HepG2 (cell line): ENCODE results near the gene VDR. TPM values are rescaled to one million over a fixed set of nuclear protein-coding genes. Genes with fewer than 3 reads are reported as not detected.

Experiments
- ARHGAP35 ChIP-seq: sonication (generic); formaldehyde crosslinking; IDR thresholded peaks from 2 replicates; pipeline ENCODE4 v1.9.0; 2022; ENCODE audit warnings: mild to moderate bottlenecking, inconsistent platforms, moderate library complexity, missing genetic modification reagents, borderline replicate concordance
- ATM ChIP-seq: fragments of 450-650 bp; IDR thresholded peaks from 2 replicates; pipeline ENCODE4 v1.7.1; 2017; ENCODE audit warnings: mild to moderate bottlenecking, borderline replicate concordance
- CAMTA2 ChIP-seq: sonication (generic); formaldehyde crosslinking; IDR thresholded peaks from 2 replicates; pipeline ENCODE4 v1.4.0; 2020; ENCODE audit warnings: mild to moderate bottlenecking, missing genetic modification reagents, borderline replicate concordance
- CHCHD3 ChIP-seq: sonication (generic); formaldehyde crosslinking; IDR thresholded peaks from 2 replicates; pipeline ENCODE4 v1.8.0; 2022; ENCODE audit warnings: mild to moderate bottlenecking, missing genetic modification reagents, moderate library complexity
- DMAP1 ChIP-seq: IDR thresholded peaks from 2 replicates; pipeline ENCODE4 v1.6.1; 2016
- GATAD1 ChIP-seq: IDR thresholded peaks from 2 replicates; pipeline ENCODE4 v1.6.1; 2016; ENCODE audit warnings: missing genetic modification reagents, missing compliant biosample characterization
- HNRNPLL ChIP-seq: fragments of 200-400 bp; formaldehyde crosslinking; IDR thresholded peaks from 2 replicates; pipeline ENCODE4 v1.6.1; 2017; ENCODE audit warnings: mild to moderate bottlenecking, low read depth, low read length; ENCODE audit not compliant: poor library complexity, severe bottlenecking
- KDM2A ChIP-seq: sonication (generic); formaldehyde crosslinking; IDR thresholded peaks from 2 replicates; pipeline ENCODE4 v1.4.0; 2020; ENCODE audit warnings: low read depth, missing genetic modification reagents, borderline replicate concordance
- KMT2B ChIP-seq: IDR thresholded peaks from 2 replicates; pipeline ENCODE4 v1.6.1; 2016; ENCODE audit warnings: missing genetic modification reagents, missing compliant biosample characterization
- NFE2 ChIP-seq: sonication (generic); formaldehyde crosslinking; IDR thresholded peaks from 2 replicates; pipeline ENCODE4 v1.4.0; 2020; ENCODE audit warnings: missing genetic modification reagents
- NFYC ChIP-seq: IDR thresholded peaks from 2 replicates; pipeline ENCODE4 v1.6.1; 2016; ENCODE audit warnings: missing genetic modification reagents, missing compliant biosample characterization
- RFX5 ChIP-seq: IDR thresholded peaks from 2 replicates; pipeline ENCODE4 v1.6.1; 2011; ENCODE audit warnings: low read depth, low read length, improper control_type of control experiment
- SETDB1 ChIP-seq: sonication (generic); formaldehyde crosslinking; IDR thresholded peaks from 2 replicates; pipeline ENCODE4 v1.5.1; 2020; ENCODE audit warnings: missing genetic modification reagents, mild to moderate bottlenecking, borderline replicate concordance
- SNRNP70 ChIP-seq: fragments of 200-400 bp; formaldehyde crosslinking; IDR thresholded peaks from 2 replicates; pipeline ENCODE4 v1.6.1; 2017; ENCODE audit warnings: mild to moderate bottlenecking, low read depth, low read length, moderate library complexity
- SP1 ChIP-seq, 2 experiments: fragments of 450-650 bp in 1 of 2; sonication (generic) in 1 of 2; formaldehyde crosslinking in 1 of 2; IDR thresholded peaks; 2 replicates each; pipeline versions ENCODE4 v1.4.0 to v1.6.1; 2016 to 2020; ENCODE audit warnings: missing genetic modification reagents in 1 of 2
- THAP11 ChIP-seq: IDR thresholded peaks from 2 replicates; pipeline ENCODE4 v1.6.1; 2016; ENCODE audit warnings: missing biosample characterization, missing genetic modification reagents
- WIZ ChIP-seq: sonication (generic); formaldehyde crosslinking; IDR thresholded peaks from 2 replicates; pipeline ENCODE4 v1.5.1; 2020; ENCODE audit warnings: mild to moderate bottlenecking, missing genetic modification reagents
- ZKSCAN5 ChIP-seq: sonication (generic); formaldehyde crosslinking; IDR thresholded peaks from 2 replicates; pipeline ENCODE4 v1.5.1; 2020; ENCODE audit warnings: mild to moderate bottlenecking, missing genetic modification reagents
- ZMYM3 ChIP-seq: sonication (generic); formaldehyde crosslinking; IDR thresholded peaks from 2 replicates; pipeline ENCODE4 v1.5.1; 2020; ENCODE audit warnings: mild to moderate bottlenecking, missing genetic modification reagents
- ZNF180 ChIP-seq: sonication (generic); formaldehyde crosslinking; IDR thresholded peaks from 2 replicates; pipeline ENCODE4 v1.4.0; 2020; ENCODE audit warnings: low read depth, missing genetic modification reagents, borderline replicate concordance
- ZNF234 ChIP-seq: sonication (generic); formaldehyde crosslinking; conservative IDR thresholded peaks from 2 replicates; pipeline ENCODE4 v1.5.1; 2020; ENCODE audit warnings: mild to moderate bottlenecking, missing genetic modification reagents
- ZNF3 ChIP-seq: IDR thresholded peaks from 2 replicates; pipeline ENCODE4 v1.7.0; 2017; ENCODE audit warnings: inconsistent platforms
- ZNF367 ChIP-seq: sonication (generic); formaldehyde crosslinking; IDR thresholded peaks from 2 replicates; pipeline ENCODE4 v1.4.0; 2020; ENCODE audit warnings: missing genetic modification reagents, borderline replicate concordance
- polyA plus RNA-seq, 8 experiments: library from polyadenylated mRNA; depleted of rRNA in 3 of 8; stranded (reverse) in 7 of 8; unstranded in 1 of 8; fragments of >200 nt; fragmentation: Illumina TruSeq in 4 of 8; extraction: Trizol in 4 of 8; gene quantifications; 2 replicates each; pipeline versions ENCODE4 v1.2.1 to v1.2.3, GENCODE V29; 2011 to 2016; ENCODE audit warnings: low read depth in 4 of 8, missing spikeins in 1 of 8, mixed read lengths in 1 of 8; ENCODE audit not compliant: insufficient read depth in 1 of 8
- total RNA-seq, 5 experiments: library from RNA; depleted of rRNA; stranded (reverse); fragments of >200 nt; fragmentation: Illumina TruSeq; extraction: Trizol; gene quantifications; 2 replicates each; pipeline ENCODE4 v1.2.3, GENCODE V29; 2016; ENCODE audit warnings: low read depth in 1 of 5
- TF ChIP-seq, protein P1 (sequence below): sonication (generic); formaldehyde crosslinking; IDR thresholded peaks from 2 replicates; pipeline ENCODE4 v1.5.0; 2020; ENCODE audit warnings: mild to moderate bottlenecking, missing genetic modification reagents, moderate library complexity
- TF ChIP-seq, protein P2 (sequence below): sonication (generic); formaldehyde crosslinking; IDR thresholded peaks from 2 replicates; pipeline ENCODE4 v1.5.0; 2020; ENCODE audit warnings: missing genetic modification reagents
- TF ChIP-seq, protein P3 (sequence below): sonication (generic); formaldehyde crosslinking; IDR thresholded peaks from 2 replicates; pipeline ENCODE4 v1.5.0; 2020; ENCODE audit warnings: mild to moderate bottlenecking, missing genetic modification reagents
- TF ChIP-seq, protein P4 (sequence below): conservative IDR thresholded peaks from 2 replicates; pipeline ENCODE4 v1.6.1; 2018; ENCODE audit warnings: missing genetic modification reagents

The VDR gene
- total and polyA plus RNA-seq, 2 of the 13 experiments (the other 11 are each of a cell fraction or from before 2014, with no cell fraction given): 0.08 to 0.33 TPM

DNA sequence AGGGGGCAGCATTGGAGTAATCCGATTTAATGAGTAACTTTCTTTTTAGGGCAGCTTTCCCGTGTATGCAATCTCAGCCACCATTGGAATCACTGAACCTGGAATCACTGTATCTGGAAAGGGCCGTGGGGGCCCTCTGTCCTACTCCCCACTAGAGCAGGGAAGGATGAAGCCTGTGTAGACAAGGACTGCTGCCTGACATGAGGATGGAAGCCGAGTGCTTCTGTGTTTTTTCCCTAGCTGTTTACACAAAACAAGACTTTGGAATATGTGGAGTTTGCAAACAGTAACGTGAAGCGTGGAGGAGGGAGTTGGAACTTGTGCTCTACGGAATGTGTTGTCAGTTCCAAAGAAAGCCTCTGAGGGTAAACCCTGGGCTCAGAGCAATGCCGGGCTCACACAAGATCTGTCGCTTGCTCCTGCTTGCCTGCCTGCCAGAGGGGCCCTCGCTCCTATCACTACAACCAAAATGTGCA lies 52.7 kb downstream of the VDR start (continued):
- TF ChIP-seq, protein P1, sequence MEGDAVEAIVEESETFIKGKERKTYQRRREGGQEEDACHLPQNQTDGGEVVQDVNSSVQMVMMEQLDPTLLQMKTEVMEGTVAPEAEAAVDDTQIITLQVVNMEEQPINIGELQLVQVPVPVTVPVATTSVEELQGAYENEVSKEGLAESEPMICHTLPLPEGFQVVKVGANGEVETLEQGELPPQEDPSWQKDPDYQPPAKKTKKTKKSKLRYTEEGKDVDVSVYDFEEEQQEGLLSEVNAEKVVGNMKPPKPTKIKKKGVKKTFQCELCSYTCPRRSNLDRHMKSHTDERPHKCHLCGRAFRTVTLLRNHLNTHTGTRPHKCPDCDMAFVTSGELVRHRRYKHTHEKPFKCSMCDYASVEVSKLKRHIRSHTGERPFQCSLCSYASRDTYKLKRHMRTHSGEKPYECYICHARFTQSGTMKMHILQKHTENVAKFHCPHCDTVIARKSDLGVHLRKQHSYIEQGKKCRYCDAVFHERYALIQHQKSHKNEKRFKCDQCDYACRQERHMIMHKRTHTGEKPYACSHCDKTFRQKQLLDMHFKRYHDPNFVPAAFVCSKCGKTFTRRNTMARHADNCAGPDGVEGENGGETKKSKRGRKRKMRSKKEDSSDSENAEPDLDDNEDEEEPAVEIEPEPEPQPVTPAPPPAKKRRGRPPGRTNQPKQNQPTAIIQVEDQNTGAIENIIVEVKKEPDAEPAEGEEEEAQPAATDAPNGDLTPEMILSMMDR (CRISPR knock-in tag): 0 out of 2 replicates have a peak, but pooled peaks have one; percentile 15
- TF ChIP-seq SETDB1 (CRISPR knock-in tag) (no peak), CHCHD3 (no peak), SP1 (IDR thresholded peaks at IDR 0.05) (no peak), SP1 (CRISPR knock-in tag; IDR thresholded peaks at IDR 0.05) (no peak), HNRNPLL (no peak), ZNF367 (CRISPR knock-in tag) (no peak), WIZ (CRISPR knock-in tag) (no peak), CAMTA2 (no peak), THAP11 (CRISPR knock-in tag) (peak; percentile 34; the same call in 1 of the 2 replicates), RFX5 (no peak), ZKSCAN5 (CRISPR knock-in tag) (no peak), KDM2A (CRISPR knock-in tag) (no peak), ARHGAP35 (no peak), KMT2B (CRISPR knock-in tag) (no peak), ATM (no peak), ZMYM3 (CRISPR knock-in tag) (peak; percentile 34; the same call in 1 of the 2 replicates), ZNF3 (no peak), GATAD1 (no peak; the same call in 1 of the 2 replicates), ZNF180 (no peak), ZNF234 (no peak), NFE2 (no peak), SNRNP70 (no peak), DMAP1 (no peak), NFYC (no peak)
- TF ChIP-seq, protein P2, sequence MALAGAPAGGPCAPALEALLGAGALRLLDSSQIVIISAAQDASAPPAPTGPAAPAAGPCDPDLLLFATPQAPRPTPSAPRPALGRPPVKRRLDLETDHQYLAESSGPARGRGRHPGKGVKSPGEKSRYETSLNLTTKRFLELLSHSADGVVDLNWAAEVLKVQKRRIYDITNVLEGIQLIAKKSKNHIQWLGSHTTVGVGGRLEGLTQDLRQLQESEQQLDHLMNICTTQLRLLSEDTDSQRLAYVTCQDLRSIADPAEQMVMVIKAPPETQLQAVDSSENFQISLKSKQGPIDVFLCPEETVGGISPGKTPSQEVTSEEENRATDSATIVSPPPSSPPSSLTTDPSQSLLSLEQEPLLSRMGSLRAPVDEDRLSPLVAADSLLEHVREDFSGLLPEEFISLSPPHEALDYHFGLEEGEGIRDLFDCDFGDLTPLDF (CRISPR knock-in tag): no peak
- TF ChIP-seq, protein P3, sequence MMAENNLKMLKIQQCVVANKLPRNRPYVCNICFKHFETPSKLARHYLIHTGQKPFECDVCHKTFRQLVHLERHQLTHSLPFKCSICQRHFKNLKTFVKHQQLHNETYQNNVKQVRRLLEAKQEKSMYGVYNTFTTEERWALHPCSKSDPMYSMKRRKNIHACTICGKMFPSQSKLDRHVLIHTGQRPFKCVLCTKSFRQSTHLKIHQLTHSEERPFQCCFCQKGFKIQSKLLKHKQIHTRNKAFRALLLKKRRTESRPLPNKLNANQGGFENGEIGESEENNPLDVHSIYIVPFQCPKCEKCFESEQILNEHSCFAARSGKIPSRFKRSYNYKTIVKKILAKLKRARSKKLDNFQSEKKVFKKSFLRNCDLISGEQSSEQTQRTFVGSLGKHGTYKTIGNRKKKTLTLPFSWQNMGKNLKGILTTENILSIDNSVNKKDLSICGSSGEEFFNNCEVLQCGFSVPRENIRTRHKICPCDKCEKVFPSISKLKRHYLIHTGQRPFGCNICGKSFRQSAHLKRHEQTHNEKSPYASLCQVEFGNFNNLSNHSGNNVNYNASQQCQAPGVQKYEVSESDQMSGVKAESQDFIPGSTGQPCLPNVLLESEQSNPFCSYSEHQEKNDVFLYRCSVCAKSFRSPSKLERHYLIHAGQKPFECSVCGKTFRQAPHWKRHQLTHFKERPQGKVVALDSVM (CRISPR knock-in tag): no peak
- TF ChIP-seq, protein P4, sequence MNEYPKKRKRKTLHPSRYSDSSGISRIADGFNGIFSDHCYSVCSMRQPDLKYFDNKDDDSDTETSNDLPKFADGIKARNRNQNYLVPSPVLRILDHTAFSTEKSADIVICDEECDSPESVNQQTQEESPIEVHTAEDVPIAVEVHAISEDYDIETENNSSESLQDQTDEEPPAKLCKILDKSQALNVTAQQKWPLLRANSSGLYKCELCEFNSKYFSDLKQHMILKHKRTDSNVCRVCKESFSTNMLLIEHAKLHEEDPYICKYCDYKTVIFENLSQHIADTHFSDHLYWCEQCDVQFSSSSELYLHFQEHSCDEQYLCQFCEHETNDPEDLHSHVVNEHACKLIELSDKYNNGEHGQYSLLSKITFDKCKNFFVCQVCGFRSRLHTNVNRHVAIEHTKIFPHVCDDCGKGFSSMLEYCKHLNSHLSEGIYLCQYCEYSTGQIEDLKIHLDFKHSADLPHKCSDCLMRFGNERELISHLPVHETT (CRISPR knock-in tag): no peak
